ENCODE measurements around the gene ZXDC. TPM values are rescaled to one million over a fixed set of nuclear protein-coding genes. Genes with fewer than 3 reads are reported as not detected.

ZXDC gene
- total RNA-seq, 4 donors from 2014 or later = 25.9 to 47.6 (median 35.3) TPM

DNA sequence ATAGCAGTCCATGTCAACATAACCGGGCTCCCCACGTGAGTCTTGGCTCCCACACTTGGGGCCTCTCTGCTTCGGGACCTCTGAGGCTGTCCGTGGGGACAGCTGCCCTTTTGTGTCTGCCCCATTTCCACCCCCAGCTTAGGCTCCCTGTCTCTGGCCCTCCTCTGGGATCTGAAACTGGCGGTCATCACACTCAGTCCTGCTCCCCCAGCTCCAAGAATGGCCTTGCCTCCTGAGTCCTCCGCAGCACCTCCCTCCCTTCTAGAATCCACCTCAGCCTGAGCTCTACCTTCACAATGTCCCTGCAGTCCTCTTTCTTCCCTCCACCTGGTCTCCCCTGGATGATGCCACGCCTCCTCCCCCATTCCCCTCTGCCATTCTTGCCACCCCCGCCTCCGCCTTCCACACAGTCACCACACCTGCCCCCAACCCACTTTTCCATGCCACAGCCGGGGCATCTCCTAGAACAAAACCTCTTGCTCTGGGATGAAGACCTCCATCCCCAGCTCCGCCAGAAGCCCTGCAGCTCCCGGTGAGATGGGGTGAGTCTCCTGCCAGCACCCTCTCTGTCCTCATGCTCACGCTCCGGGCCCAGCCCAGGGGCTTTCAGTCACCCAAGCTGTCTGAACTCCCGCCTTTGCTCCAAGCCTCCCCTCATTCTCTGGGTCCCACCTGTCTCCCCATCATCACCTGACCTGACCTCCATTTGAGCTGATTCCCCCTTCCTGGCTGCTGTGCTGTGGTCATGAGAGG lies 7.0 kb upstream of the ZXDC start:
- H3K9me3 ChIP-seq = no peaks in the 10 kb centered on the region
- 81 to 94% methylated on average over 7 to 14 of the region's 15 CpGs for WGBS, 2 donors (ENCODE audit: low coverage in 1 of 2)
- H3K27me3 ChIP-seq = no peaks in the 10 kb centered on the region
- H3K27ac ChIP-seq = no peak overlapping the region
- TF ChIP-seq POLR2A (IDR thresholded peaks at IDR 0.05) (no peak), EP300 (IDR thresholded peaks at IDR 0.05) (no peak), POLR2AphosphoS5 (IDR thresholded peaks at IDR 0.05) (no peak)
- TF ChIP-seq, protein P1, sequence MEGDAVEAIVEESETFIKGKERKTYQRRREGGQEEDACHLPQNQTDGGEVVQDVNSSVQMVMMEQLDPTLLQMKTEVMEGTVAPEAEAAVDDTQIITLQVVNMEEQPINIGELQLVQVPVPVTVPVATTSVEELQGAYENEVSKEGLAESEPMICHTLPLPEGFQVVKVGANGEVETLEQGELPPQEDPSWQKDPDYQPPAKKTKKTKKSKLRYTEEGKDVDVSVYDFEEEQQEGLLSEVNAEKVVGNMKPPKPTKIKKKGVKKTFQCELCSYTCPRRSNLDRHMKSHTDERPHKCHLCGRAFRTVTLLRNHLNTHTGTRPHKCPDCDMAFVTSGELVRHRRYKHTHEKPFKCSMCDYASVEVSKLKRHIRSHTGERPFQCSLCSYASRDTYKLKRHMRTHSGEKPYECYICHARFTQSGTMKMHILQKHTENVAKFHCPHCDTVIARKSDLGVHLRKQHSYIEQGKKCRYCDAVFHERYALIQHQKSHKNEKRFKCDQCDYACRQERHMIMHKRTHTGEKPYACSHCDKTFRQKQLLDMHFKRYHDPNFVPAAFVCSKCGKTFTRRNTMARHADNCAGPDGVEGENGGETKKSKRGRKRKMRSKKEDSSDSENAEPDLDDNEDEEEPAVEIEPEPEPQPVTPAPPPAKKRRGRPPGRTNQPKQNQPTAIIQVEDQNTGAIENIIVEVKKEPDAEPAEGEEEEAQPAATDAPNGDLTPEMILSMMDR (IDR thresholded peaks at IDR 0.05) = no peak
- no peaks in the 10 kb centered on the region for H3K4me1 ChIP-seq
- no peak overlapping the region for H3K4me3 ChIP-seq
- H3K36me3 ChIP-seq = no peaks in the 10 kb centered on the region
- no peak for ATAC-seq

DNA sequence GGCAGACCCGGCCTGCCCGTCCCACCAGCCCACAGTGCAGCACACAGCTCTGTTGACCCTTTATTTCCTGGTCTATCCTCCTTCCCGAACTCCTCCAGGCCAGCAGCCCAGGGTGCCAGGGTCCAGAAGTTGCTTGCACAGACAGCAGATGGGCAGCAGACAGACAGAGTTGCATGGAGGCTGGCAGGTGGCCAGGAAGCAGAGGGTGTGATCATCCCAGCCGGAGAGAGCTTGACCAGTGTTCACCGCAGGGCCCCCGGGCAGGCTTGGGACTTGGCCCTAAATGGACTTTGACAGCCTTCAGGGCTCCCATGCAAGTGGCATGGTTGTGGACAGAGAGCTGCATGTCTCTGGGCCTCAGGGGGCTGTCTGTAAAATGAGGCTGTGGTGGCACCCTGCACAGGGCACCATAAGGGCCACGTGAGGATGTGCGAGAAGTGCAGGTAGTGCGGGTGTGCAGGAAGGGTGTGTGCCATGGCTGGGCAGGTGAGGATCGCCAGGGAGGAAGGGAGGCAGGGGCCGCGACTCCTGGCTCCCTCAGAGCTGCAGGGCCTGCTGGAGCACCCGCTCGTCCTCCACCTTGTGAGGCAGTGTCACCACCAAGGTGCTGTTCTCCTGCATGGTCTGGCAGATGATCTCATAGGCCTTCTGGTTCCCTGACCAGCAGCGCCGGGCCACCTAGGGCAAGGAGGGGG lies 6.3 kb upstream of the ZXDC start:
- Histone ChIP-seq H3K4me3 (no peak overlapping the region), H3K27ac (no peak overlapping the region)
- ATAC-seq = peak; percentile 2

DNA sequence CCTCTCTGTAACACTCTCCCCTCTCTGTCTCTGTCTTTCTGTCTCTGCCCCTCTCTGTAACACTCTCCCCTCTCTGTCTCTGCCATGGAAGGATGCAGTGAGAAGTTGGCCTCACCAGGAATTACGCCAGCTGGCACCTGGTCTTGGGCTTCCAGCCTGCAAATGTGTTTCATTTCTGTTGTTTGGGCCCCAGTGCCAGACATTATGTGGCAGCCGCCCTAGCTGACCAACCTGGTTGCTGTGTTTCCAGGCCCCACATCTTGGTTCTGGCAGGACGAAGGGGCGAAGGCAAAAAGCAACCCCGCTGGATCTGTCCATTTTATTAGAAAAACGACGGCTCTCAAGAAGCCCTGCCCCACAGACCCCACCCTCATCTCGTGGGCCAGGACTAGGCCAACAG lies 5.2 kb upstream of the ZXDC start:
- TF ChIP-seq POLR2A (IDR thresholded peaks at IDR 0.05) (no peak), EP300 (IDR thresholded peaks at IDR 0.05) (no peak), POLR2AphosphoS5 (IDR thresholded peaks at IDR 0.05) (no peak)
- TF ChIP-seq, protein P1 (IDR thresholded peaks at IDR 0.05) = no peak
- ATAC-seq = no peak
- 0 to 47% methylated on average over 1 to 6 of the region's 8 CpGs for WGBS, 2 donors (ENCODE audit: low coverage in 1 of 2)
- no peaks in the 10 kb centered on the region for H3K36me3 ChIP-seq
- H3K4me3 ChIP-seq = no peak overlapping the region
- H3K27ac ChIP-seq = no peak overlapping the region
- peaks cover 0 to 9% (median 0%) of the 10 kb centered on the region in 3 donors for H3K4me1 ChIP-seq
- no peaks in the 10 kb centered on the region for H3K27me3 ChIP-seq
- H3K9me3 ChIP-seq = no peaks in the 10 kb centered on the region

More for the DNA sequence above, 6.3 kb upstream of the ZXDC start:
- Histone ChIP-seq H3K4me1 (peaks cover 0 to 2% (median 0%) of the 10 kb centered on the region in 3 donors), H3K27me3 (no peaks in the 10 kb centered on the region), H3K9me3 (no peaks in the 10 kb centered on the region), H3K36me3 (no peaks in the 10 kb centered on the region)
- TF ChIP-seq POLR2A (IDR thresholded peaks at IDR 0.05) = no peak
- no peak for TF ChIP-seq EP300 (IDR thresholded peaks at IDR 0.05)
- TF ChIP-seq, protein P1 (IDR thresholded peaks at IDR 0.05) = no peak
- TF ChIP-seq POLR2AphosphoS5 (IDR thresholded peaks at IDR 0.05) = no peak
- 83 to 93% methylated on average over 5 to 7 of the region's 16 CpGs for WGBS, 2 donors (ENCODE audit: low coverage in 1 of 2)

DNA sequence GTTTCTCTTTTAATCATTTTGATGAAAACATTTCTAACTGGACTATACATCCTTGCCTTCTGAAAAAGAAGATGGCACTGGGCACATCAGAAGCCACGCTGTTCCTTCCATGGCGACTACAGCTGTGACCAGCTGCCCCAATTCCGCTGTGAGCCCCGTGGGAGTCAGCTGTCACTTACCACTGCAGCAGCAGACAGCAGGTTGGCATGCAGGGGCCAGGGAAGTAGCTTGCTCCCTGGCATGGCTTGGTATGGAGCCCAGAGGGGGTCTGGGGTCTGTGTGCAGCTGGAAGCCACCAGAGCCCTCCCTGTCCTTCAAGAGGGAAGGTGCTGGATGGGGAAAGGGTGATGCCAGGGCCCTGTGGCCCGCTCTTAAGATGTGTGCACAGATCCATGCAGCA lies 4.5 kb upstream of the ZXDC start:
- H3K4me1 ChIP-seq = peaks cover 0 to 9% (median 0%) of the 10 kb centered on the region in 3 donors
- 93% methylated on average over 3 of the region's 5 CpGs for WGBS, 2 donors (ENCODE audit: low coverage in 1 of 2)
- H3K36me3 ChIP-seq = no peaks in the 10 kb centered on the region
- no peaks in the 10 kb centered on the region for H3K27me3 ChIP-seq
- H3K9me3 ChIP-seq = no peaks in the 10 kb centered on the region
- H3K4me3 ChIP-seq = no peak overlapping the region
- TF ChIP-seq POLR2A (IDR thresholded peaks at IDR 0.05) = no peak
- TF ChIP-seq, protein P1 (IDR thresholded peaks at IDR 0.05) = no peak
- TF ChIP-seq EP300 (IDR thresholded peaks at IDR 0.05) = no peak
- TF ChIP-seq POLR2AphosphoS5 (IDR thresholded peaks at IDR 0.05) = no peak
- no peak for ATAC-seq
- no peak overlapping the region for H3K27ac ChIP-seq

Data from gastroesophageal sphincter (tissue), 4 donors.